DMS153 treated with DMSO at 0.1 percent for 48 hours (cell line): ENCODE data around the gene KLF11.
"Not testable (repeated sequence)": the region's sequence is repeated elsewhere in the genome, so short reads cannot be mapped to it uniquely, and the experiment has no call there.

Experiments used
- DNase-seq: peaks from one replicate; lab custom pipeline; 2025; ENCODE audit not compliant: unreplicated experiment; lab: John Stamatoyannopoulos, UW

KLF11 gene

GRCh38 chr2:10009271-10009810 lies 34.0 kb upstream of the KLF11 start:
- no peak for DNase-seq

GRCh38 chr2:10009811-10010781 lies 33.3 kb upstream of the KLF11 start:
- DNase-seq = no peak

- not testable (repeated sequence) for DNase-seq
Measured at GRCh38 chr2:10010861-10011605, 32.3 kb upstream of the KLF11 start.

DNA sequence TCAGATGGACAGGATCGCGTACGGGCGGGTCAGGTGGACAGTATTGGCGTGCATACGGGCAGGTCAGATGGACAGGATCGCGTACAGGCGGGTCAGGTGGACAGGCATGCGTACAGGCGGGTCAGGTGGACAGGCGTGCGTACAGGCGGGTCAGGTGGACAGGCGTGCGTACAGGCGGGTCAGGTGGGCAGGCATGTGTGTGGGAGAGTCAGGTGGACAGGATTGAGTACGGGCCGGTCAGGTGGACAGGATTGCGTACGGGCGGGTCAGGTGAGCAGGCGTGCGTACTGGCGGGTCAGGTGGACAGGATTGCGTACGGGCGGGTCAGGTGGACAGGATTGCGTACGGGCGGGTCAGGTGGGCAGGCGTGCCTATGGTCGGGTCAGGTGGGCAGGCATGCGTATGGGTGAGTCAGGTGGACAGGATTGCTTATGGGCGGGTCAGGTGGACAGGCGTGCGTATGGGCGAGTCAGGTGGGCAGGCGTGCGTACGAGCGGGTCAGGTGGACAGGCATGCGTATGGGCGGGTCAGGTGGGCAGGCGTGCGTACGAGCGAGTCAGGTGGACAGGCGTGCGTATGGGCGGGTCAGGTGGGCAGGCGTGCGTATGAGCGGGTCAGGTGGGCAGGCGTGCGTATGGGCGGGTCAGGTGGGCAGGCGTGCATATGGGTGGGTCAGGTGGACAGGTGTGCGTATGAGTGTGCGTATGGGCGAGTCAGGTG lies 31.6 kb upstream of the KLF11 start:
- not testable (repeated sequence) for DNase-seq

GRCh38 chr2:10012366-10012962 lies 30.9 kb upstream of the KLF11 start:
- DNase-seq = not testable (repeated sequence)

- DNase-seq = no peak
Measured at GRCh38 chr2:10012963-10013461, 30.3 kb upstream of the KLF11 start.

DNA sequence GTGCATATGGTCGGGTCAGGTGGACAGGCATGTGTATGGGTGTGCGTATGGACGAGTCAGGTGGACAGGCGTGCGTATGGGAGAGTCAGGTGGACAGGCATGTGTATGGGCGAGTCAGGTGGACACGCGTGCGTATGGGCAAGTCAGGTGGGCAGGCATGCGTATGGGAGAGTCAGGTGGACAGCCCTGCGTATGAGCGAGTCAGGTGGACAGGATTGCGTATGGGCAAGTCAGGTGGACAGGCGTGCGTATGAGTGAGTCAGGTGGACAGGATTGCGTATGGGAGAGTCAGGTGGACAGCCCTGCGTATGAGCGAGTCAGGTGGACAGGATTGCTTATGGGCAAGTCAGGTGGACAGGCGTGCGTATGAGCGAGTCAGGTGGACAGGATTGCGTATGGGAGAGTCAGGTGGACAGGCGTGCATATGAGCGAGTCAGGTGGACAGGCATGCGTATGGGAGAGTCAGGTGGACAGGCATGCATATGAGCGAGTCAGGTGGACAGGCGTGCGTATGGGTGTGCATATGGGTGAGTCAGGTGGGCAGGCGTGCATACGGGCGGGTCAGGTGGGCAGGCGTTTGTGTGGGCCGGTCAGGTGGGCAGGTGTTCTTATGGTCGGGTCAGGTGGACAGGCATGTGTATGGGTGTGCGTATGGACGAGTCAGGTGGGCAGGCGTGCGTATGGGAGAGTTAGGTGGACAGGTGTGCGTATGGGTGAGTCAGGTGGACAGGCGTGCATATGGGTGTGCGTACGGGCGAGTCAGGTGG lies 29.5 kb upstream of the KLF11 start:
- DNase-seq = not testable (repeated sequence)

DNA sequence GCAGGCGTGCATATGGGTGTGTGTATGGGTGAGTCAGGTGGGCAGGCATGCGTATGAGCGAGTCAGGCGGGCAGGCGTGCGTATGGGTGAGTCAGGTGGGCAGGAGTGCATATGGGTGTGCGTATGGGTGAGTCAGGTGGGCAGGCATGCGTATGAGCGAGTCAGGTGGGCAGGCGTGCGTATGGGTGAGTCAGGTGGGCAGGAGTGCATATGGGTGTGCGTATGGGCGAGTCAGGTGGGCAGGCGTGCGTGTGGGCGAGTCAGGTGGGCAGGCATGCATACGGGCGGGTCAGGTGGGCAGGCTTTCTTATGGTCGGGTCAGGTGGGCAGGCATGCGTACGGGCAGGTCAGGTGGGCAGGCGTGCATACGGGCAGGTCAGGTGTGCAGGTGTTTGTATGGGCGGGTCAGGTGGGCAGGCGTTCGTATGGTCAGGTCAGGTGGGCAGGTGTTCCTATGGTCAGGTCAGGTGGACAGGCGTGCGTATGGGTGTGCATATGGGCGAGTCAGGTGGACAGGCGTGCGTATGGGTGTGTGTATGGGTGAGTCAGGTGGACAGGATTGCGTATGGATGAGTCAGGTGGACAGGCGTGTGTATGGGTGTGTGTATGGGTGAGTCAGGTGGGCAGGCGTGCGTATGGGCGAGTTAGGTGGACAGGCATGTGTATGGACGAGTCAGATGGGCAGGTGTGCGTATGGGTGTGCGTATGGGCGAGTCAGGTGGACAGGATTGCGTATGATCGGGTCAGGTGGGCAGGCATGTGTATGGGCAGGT lies 28.7 kb upstream of the KLF11 start:
- DNase-seq = no peak

DNA sequence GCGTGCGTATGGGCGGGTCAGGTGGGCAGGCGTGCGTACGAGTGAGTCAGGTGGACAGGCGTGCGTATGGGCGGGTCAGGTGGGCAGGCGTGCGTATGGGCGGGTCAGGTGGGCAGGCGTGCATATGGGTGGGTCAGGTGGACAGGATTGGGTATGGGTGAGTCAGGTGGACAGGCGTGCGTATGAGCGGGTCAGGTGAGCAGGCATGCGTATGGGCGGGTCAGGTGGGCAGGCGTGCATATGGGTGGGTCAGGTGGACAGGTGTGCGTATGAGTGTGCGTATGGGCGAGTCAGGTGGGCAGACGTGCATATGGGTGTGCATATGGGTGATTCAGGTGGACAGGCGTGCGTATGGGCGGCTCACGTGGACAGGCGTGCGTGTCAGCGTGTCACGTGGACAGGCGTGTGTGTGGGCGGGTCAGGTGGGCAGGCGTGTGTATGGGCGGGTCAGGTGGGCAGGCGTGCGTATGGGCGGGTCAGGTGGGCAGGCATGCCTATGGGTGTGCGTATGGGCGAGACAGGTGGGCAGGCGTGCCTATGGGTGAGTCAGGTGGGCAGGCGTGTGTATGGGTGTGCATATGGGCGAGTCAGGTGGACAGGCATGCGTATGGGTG lies 27.9 kb upstream of the KLF11 start:
- DNase-seq = not testable (repeated sequence)

GRCh38 chr2:10016001-10016801 lies 27.1 kb upstream of the KLF11 start:
- no peak for DNase-seq

DNA sequence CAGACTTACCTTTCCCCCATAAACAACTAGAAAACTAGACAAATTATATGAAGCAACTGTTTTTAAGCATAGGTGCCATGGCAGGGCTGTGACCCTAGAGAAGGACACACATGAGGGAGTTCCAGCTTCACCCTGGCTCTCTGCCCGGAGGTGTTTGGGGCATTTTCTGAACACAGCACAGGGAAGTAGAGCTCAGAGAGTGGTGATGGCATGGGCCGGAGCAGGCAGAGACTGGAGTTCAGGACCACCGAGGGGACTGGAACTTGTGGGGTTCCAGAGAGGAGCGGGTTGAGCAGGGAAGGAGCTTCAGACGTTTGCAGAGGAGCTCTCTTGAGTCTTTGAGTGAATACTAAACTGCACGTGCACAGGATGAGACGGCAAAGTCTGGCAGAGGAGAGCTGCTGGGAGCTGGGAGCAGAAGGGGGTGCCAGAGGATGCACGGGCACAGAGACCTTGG lies 26.5 kb upstream of the KLF11 start:
- DNase-seq = no peak

GRCh38 chr2:10017313-10017941 lies 25.9 kb upstream of the KLF11 start:
- DNase-seq = no peak

GRCh38 chr2:10019174-10019573 lies 24.2 kb upstream of the KLF11 start:
- no peak for DNase-seq

GRCh38 chr2:10019602-10020400 lies 23.5 kb upstream of the KLF11 start:
- DNase-seq = no peak

DNA sequence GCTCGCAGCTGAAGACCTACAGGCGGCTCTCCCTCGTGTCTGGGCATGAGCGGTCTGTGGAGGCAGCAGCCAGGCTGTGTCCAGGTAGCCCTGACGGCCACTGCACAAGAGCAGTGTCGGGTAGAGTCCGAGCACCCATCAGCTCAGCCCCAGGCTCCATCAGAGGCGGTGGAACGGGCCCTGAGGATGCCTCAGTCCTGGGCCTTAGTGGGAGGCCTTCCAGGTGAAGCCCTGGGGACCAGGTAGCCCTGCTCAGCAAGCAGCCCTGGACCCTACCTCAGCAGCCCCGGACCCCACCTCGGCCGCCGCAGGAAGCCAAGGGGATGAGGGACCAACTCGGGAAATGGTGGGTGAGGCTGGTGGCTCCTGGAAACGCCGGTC lies 21.3 kb upstream of the KLF11 start:
- no peak for DNase-seq

DNA sequence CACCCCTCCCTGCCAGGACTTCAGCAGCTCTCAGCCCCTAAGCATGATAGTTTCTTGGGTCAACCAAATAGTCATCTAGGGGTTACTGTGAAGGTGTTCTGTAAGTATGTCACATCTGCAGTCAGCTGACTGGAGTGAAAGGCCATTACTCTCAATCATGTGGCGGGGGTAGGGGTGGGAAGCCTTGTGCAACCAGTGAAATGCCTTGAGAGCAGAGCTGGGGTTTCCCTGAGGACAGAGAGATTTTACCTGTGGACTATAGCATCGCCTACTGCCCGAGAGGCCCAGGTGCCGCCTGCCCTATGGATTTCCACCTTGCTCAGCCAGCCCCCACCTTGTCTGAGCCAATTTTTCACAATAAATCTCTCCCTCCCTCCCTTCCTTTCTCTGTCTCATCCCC lies 20.9 kb upstream of the KLF11 start:
- DNase-seq = no peak
